DOHH2 (cell line): ENCODE results near the gene TNS1.

Source experiments
- H3F3A ChIP-seq: fragments of 200-600 bp; sonication (generic), shearing (Covaris generic); 2 replicates; pipeline ENCODE4 v1.6.0; 2016; ENCODE audit warnings: antibody characterized with exemption, mild to moderate bottlenecking; ENCODE audit not compliant: control insufficient read depth, insufficient read depth
- H3K27ac ChIP-seq: fragments of 200-600 bp; sonication (generic); 2 replicates; pipeline ENCODE4 v1.5.1; 2014; ENCODE audit warnings: low read depth, mild to moderate bottlenecking, low read length, moderate library complexity
- H3K27me3 ChIP-seq: fragments of 200-600 bp; sonication (generic); 2 replicates; pipeline ENCODE4 v1.6.1; 2014; ENCODE audit warnings: mild to moderate bottlenecking, low read length, mixed read lengths; ENCODE audit not compliant: control insufficient read depth
- H3K36me3 ChIP-seq: fragments of 200-600 bp; sonication (generic); 2 replicates; pipeline ENCODE4 v1.6.1; 2014; ENCODE audit warnings: mild to moderate bottlenecking, low read length, moderate library complexity, mixed read lengths; ENCODE audit not compliant: control insufficient read depth
- H3K4me1 ChIP-seq: fragments of 200-600 bp; sonication (generic); 2 replicates; pipeline ENCODE4 v1.6.1; 2014; ENCODE audit warnings: mild to moderate bottlenecking, low read length, mixed read lengths; ENCODE audit not compliant: control insufficient read depth
- H3K4me2 ChIP-seq: fragments of 200-600 bp; sonication (generic); 2 replicates; pipeline ENCODE4 v1.6.0; 2014; ENCODE audit warnings: mild to moderate bottlenecking, low read length, moderate library complexity
- H3K4me3 ChIP-seq: fragments of 200-600 bp; sonication (generic); 2 replicates; pipeline ENCODE4 v1.5.1; 2014; ENCODE audit warnings: mild to moderate bottlenecking, low read length, mixed read lengths
- H3K79me2 ChIP-seq: fragments of 200-600 bp; sonication (generic); 2 replicates; pipeline ENCODE4 v1.6.1; 2014; ENCODE audit warnings: mild to moderate bottlenecking, low read length, mixed read lengths; ENCODE audit not compliant: control insufficient read depth
- H3K9me2 ChIP-seq: fragments of 200-600 bp; sonication (generic); replicated peaks from 2 replicates; pipeline ENCODE4 v1.6.1; 2014; ENCODE audit warnings: mild to moderate bottlenecking, low read length, mixed read lengths; ENCODE audit not compliant: control insufficient read depth
- H3K9me3 ChIP-seq: fragments of 200-600 bp; sonication (generic); 2 replicates; pipeline ENCODE4 v1.6.1; 2014; ENCODE audit warnings: antibody characterized with exemption, low read length, mixed read lengths; ENCODE audit not compliant: control insufficient read depth, insufficient read depth
- H4K20me1 ChIP-seq: fragments of 200-600 bp; sonication (generic); 2 replicates; pipeline ENCODE4 v1.6.0; 2014; ENCODE audit warnings: low read depth, mild to moderate bottlenecking, antibody characterized with exemption, low read length, moderate library complexity; ENCODE audit not compliant: control insufficient read depth, insufficient read depth
- EZH2phosphoT487 ChIP-seq: fragments of 200-600 bp; sonication (generic); IDR thresholded peaks from 2 replicates; pipeline ENCODE4 v1.6.1; 2017; ENCODE audit warnings: borderline replicate concordance, mild to moderate bottlenecking, antibody characterized with exemption, low read length, moderate library complexity, mixed read lengths
- TF ChIP-seq, protein P1 (sequence below): fragments of 200-600 bp; sonication (generic); IDR thresholded peaks from one replicate; pipeline ENCODE4 v1.5.1; 2014; ENCODE audit warnings: antibody characterized with exemption, mild to moderate bottlenecking, low read depth, low read length; ENCODE audit not compliant: poor library complexity, severe bottlenecking

Gene TNS1

DNA sequence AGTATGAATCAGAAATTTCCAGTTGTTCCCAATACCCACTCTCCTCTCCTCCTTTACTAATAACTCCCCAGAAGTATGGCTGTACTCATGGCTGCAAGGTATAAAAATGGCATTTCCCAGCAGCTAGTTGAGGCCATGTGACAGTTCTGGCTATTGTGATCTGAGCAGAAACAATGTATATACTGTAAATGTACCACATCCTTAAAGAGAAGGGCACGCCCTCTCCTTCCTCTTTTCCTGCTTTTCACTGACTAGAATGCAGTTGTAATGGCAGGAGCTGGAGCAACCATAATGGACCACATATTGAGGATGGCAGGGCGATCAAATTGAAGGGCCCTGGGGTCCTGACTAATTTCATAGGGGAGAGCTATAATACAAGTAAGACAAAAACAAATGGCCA is 211.2 kb downstream of the TNS1 start:
- Histone ChIP-seq H3K9me3 (no peaks in the 10 kb centered on the region), H3K4me2 (no peak overlapping the region), H3K4me3 (no peak overlapping the region), H4K20me1 (no peaks in the 10 kb centered on the region), H3K36me3 (no peaks in the 10 kb centered on the region), H3K9me2 (no peaks in the 10 kb centered on the region), H3K4me1 (no peaks in the 10 kb centered on the region), H3K27ac (no peak overlapping the region), H3F3A (no peaks in the 10 kb centered on the region), H3K27me3 (no peaks in the 10 kb centered on the region), H3K79me2 (no peaks in the 10 kb centered on the region)
- TF ChIP-seq, protein P1, sequence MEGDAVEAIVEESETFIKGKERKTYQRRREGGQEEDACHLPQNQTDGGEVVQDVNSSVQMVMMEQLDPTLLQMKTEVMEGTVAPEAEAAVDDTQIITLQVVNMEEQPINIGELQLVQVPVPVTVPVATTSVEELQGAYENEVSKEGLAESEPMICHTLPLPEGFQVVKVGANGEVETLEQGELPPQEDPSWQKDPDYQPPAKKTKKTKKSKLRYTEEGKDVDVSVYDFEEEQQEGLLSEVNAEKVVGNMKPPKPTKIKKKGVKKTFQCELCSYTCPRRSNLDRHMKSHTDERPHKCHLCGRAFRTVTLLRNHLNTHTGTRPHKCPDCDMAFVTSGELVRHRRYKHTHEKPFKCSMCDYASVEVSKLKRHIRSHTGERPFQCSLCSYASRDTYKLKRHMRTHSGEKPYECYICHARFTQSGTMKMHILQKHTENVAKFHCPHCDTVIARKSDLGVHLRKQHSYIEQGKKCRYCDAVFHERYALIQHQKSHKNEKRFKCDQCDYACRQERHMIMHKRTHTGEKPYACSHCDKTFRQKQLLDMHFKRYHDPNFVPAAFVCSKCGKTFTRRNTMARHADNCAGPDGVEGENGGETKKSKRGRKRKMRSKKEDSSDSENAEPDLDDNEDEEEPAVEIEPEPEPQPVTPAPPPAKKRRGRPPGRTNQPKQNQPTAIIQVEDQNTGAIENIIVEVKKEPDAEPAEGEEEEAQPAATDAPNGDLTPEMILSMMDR, result no peak

DNA sequence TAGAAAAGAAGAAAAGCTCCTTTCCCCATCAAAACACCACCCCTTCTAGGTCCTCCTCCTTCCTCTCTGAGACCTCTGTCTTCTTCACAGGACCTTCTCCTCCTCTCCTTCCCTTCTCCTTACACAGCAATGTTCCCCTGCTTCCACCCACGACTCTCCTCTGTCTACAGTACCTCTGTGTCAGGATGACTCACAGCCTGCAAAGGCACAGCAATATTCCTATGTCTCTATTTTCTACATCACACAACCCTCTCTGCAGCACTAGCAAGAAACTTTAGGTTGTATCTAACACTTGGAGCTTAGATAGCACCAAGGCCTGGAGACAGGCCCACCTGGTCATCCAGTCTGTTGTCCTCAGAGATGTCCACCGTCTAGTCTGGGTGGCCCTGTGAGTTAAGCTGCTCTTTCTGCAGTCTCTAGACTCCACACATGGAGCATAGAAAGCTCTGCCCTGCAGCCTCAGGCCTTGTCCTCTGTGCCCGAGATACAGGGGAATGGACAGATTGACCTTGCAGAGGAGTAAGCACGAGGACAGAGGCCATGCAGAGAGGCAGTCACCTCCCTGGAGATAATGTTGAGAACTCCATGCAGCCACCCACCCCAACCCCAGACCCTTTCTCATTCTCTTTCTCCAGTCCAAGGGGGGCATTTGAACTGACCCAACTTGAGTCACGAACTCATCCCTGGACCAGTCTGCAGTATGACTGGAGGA is 212.0 kb downstream of the TNS1 start:
- no peaks in the 10 kb centered on the region for H3K79me2 ChIP-seq
- no peaks in the 10 kb centered on the region for H4K20me1 ChIP-seq
- no peaks in the 10 kb centered on the region for H3K36me3 ChIP-seq
- no peaks in the 10 kb centered on the region for H3K27me3 ChIP-seq
- H3K9me3 ChIP-seq, result no peaks in the 10 kb centered on the region
- H3F3A ChIP-seq, result no peaks in the 10 kb centered on the region
- H3K4me1 ChIP-seq, result no peaks in the 10 kb centered on the region
- no peak overlapping the region for H3K27ac ChIP-seq
- no peak for TF ChIP-seq EZH2phosphoT487
- TF ChIP-seq, protein P1, result no peak
- H3K4me2 ChIP-seq, result no peak overlapping the region
- H3K9me2 ChIP-seq, result no peaks in the 10 kb centered on the region
- no peak overlapping the region for H3K4me3 ChIP-seq

DNA sequence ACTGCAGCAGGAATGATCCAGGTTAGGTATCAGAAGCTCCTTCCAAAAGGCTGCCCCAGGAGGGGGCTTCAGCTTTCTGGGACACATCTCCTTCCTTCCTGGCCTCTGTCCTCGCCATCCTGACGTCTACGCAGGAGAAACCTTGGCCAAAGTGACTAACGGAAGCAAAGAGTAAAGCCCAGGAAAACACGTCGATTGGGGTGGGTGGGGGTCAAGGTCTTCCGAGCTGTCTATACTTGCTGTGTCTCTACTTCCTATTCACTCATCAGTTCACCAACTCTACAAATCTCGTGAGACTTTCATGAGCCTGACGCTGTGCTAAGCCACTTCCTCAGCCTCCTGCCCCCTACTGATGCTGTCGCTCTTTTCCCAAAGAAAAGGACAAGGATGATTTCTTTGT is 212.6 kb downstream of the TNS1 start:
- no peak overlapping the region for H3K4me2 ChIP-seq

More for the DNA sequence above, 212.6 kb downstream of the TNS1 start:
- Histone ChIP-seq H3K27ac (no peak overlapping the region), H3K27me3 (no peaks in the 10 kb centered on the region), H4K20me1 (no peaks in the 10 kb centered on the region), H3K79me2 (no peaks in the 10 kb centered on the region), H3F3A (no peaks in the 10 kb centered on the region), H3K9me3 (no peaks in the 10 kb centered on the region), H3K4me3 (no peak overlapping the region), H3K9me2 (no peaks in the 10 kb centered on the region), H3K4me1 (no peaks in the 10 kb centered on the region), H3K36me3 (no peaks in the 10 kb centered on the region)
- TF ChIP-seq, protein P1, result peak; percentile 7
- TF ChIP-seq EZH2phosphoT487, result no peak
